Measurements from ENCODE around the gene USP33.
"Not testable (repeated sequence)": the region's sequence is repeated elsewhere in the genome, so short reads cannot be mapped to it uniquely, and the experiment has no call there.

Gene USP33

GRCh38 chr1:77739235-77739634, 20.4 kb downstream of the USP33 start:
- DNase-seq (ENCODE audit: low spot score) = no peak

GRCh38 chr1:77732090-77732489, 27.6 kb downstream of the USP33 start:
- no peak for DNase-seq (ENCODE audit: low spot score)

GRCh38 chr1:77725706-77726105, 33.9 kb downstream of the USP33 start:
- no peak for DNase-seq (ENCODE audit: low spot score)

- no peak for DNase-seq (ENCODE audit: low spot score)
Measured at GRCh38 chr1:77718181-77718580, 41.5 kb downstream of the USP33 start.

- DNase-seq (ENCODE audit: low spot score) = no peak
Measured at GRCh38 chr1:77716065-77716464, 43.6 kb downstream of the USP33 start.

- DNase-seq (ENCODE audit: low spot score) = no peak
Measured at GRCh38 chr1:77709727-77710126, 49.9 kb downstream of the USP33 start.

GRCh38 chr1:77706321-77706720, 53.3 kb downstream of the USP33 start:
- no peak for DNase-seq (ENCODE audit: low spot score)

- DNase-seq (ENCODE audit: low spot score) = no peak
Measured at GRCh38 chr1:77704736-77705135, 54.9 kb downstream of the USP33 start.

- DNase-seq (ENCODE audit: low spot score) = not testable (repeated sequence)
Measured at GRCh38 chr1:77699673-77700072, 60.0 kb downstream of the USP33 start.

GRCh38 chr1:77697441-77697840, 62.2 kb downstream of the USP33 start:
- DNase-seq (ENCODE audit: low spot score) = no peak

- DNase-seq (ENCODE audit: low spot score) = no peak
Measured at GRCh38 chr1:77688939-77689338, 70.7 kb downstream of the USP33 start.

- DNase-seq (ENCODE audit: low spot score) = no peak
Measured at GRCh38 chr1:77687519-77687906, 72.1 kb downstream of the USP33 start.

- DNase-seq (ENCODE audit: low spot score) = no peak
Measured at GRCh38 chr1:77686796-77687518, 72.7 kb downstream of the USP33 start.

GRCh38 chr1:77683160-77684148, 76.2 kb downstream of the USP33 start:
- peak; percentile 90 for DNase-seq (ENCODE audit: low spot score)

- DNase-seq (ENCODE audit: low spot score) = peak; percentile 98
Measured at GRCh38 chr1:77682460-77683159, 77.0 kb downstream of the USP33 start, which contains the start of gene ZZZ3. Gene ZZZ3, minus strand, starts transcription at chr1:77682658. Its CDS starts 49,304 bp downstream, at chr1:77633354.

- DNase-seq (ENCODE audit: low spot score) = no peak
Measured at GRCh38 chr1:77680173-77680572, 79.5 kb downstream of the USP33 start.

- DNase-seq (ENCODE audit: low spot score) = no peak
Measured at GRCh38 chr1:77678660-77679610, 80.7 kb downstream of the USP33 start.

GRCh38 chr1:77674807-77675206, 84.8 kb downstream of the USP33 start:
- DNase-seq (ENCODE audit: low spot score) = not testable (repeated sequence)

GRCh38 chr1:77673716-77674355, 85.8 kb downstream of the USP33 start:
- no peak for DNase-seq (ENCODE audit: low spot score)

- no peak for DNase-seq (ENCODE audit: low spot score)
Measured at GRCh38 chr1:77673030-77673429, 86.6 kb downstream of the USP33 start.

- no peak for DNase-seq (ENCODE audit: low spot score)
Measured at GRCh38 chr1:77672374-77672773, 87.3 kb downstream of the USP33 start.

All from hematopoietic multipotent progenitor cell treated with erythropoietin and hydrocortisone succinate and interleukin-3 and kit ligand, for 17 days (in vitro differentiated cells).